K562 (cell line): ENCODE measurements around the gene RHD. TPM values are rescaled to one million over a fixed set of nuclear protein-coding genes. Genes with fewer than 3 reads are reported as not detected.

Experiments
- DIDO1 ChIP-seq: fragments of 450-650 bp; IDR thresholded peaks from 2 replicates; pipeline ENCODE4 v1.6.1; 2016; ENCODE audit warnings: low read depth, missing biosample characterization, missing genetic modification characterization
- E2F6 ChIP-seq, 2 experiments: IDR thresholded peaks; 2 replicates each; pipeline ENCODE4 v1.6.1; 2011; ENCODE audit warnings: borderline replicate concordance in 1 of 2, control low read depth in 1 of 2, low read depth in 1 of 2, low read length in 1 of 2, mild to moderate bottlenecking in 1 of 2, mixed read lengths in 1 of 2, moderate library complexity in 1 of 2; ENCODE audit not compliant: insufficient read depth in 1 of 2, insufficient read length in 1 of 2, poor library complexity in 1 of 2, severe bottlenecking in 1 of 2; ENCODE audit errors: extremely low read depth in 1 of 2
- EZH2 ChIP-seq: IDR thresholded peaks from 2 replicates; pipeline ENCODE4 v1.6.1; 2012; ENCODE audit warnings: low read depth, mild to moderate bottlenecking, inconsistent platforms, low read length, borderline replicate concordance
- FOS ChIP-seq: IDR thresholded peaks from 3 replicates; pipeline ENCODE4 v1.6.1; 2011; ENCODE audit not compliant: insufficient read length; ENCODE audit errors: extremely low read depth
- PCBP2 ChIP-seq: fragments of 200-400 bp; formaldehyde crosslinking; IDR thresholded peaks from 2 replicates; pipeline ENCODE4 v1.6.1; 2018; ENCODE audit warnings: low read length, low read depth, mild to moderate bottlenecking, moderate library complexity; ENCODE audit not compliant: poor library complexity, severe bottlenecking
- POLR2G ChIP-seq: fragments of 200-400 bp; formaldehyde crosslinking; IDR thresholded peaks from 2 replicates; pipeline ENCODE4 v1.6.1; 2017; ENCODE audit warnings: low read depth, mild to moderate bottlenecking, antibody characterized with exemption, low read length, moderate library complexity
- SMARCA4 ChIP-seq: fragments of 450-650 bp; IDR thresholded peaks from 2 replicates; pipeline ENCODE4 v1.6.1; 2016
- STAT5B ChIP-seq: fragments of 250-450 bp; sonication (Bioruptor Pico); IDR thresholded peaks from 2 replicates; pipeline ENCODE4 v1.8.0; 2021; ENCODE audit warnings: mild to moderate bottlenecking, inconsistent platforms
- TBL1XR1 ChIP-seq, 2 experiments: IDR thresholded peaks; 2 replicates each; pipeline ENCODE4 v1.6.1; 2012; ENCODE audit warnings: improper control_type of control experiment in 2 of 2, low read length in 2 of 2, mild to moderate bottlenecking in 1 of 2
- ZNF212 ChIP-seq: fragments of 450-650 bp; formaldehyde crosslinking; IDR thresholded peaks from 2 replicates; pipeline ENCODE4 v1.4.0; 2020; ENCODE audit warnings: mild to moderate bottlenecking
- ZNF445 ChIP-seq: fragments of 250-450 bp; sonication (Bioruptor Pico); IDR thresholded peaks from 2 replicates; pipeline ENCODE4 v1.4.0; 2020; ENCODE audit warnings: low read depth, mild to moderate bottlenecking, moderate library complexity
- ZNF644 ChIP-seq: fragments of 200-800 bp; sonication (Bioruptor generic); IDR thresholded peaks from 2 replicates; pipeline ENCODE4 v1.6.1; 2016; ENCODE audit warnings: low read depth, missing genetic modification characterization, missing compliant biosample characterization
- polyA plus RNA-seq, 8 experiments: library from polyadenylated mRNA; depleted of rRNA in 4 of 8; stranded (reverse) in 5 of 8; unstranded in 3 of 8; fragments of >200 nt; fragmentation: Nextera tagmentation in 2 of 8; fragmentation: Illumina TruSeq in 1 of 8; extraction: Ambion mirVana in 2 of 8; extraction: Trizol in 1 of 8; gene quantifications; 2 replicates each; pipeline versions ENCODE4 v1.2.1 to v1.2.3, GENCODE V29; 2011 to 2014; ENCODE audit warnings: inconsistent platforms in 1 of 8, missing spikeins in 1 of 8
- total RNA-seq, 7 experiments: library from RNA; depleted of rRNA in 6 of 7; stranded (reverse); fragments of >200 nt in 6 of 7; fragmentation: Illumina TruSeq in 2 of 7; extraction: Trizol in 2 of 7; gene quantifications; 2 replicates each; pipeline versions ENCODE4 v1.2.1 to v1.2.3, GENCODE V29; 2011 to 2021; ENCODE audit warnings: low replicate concordance in 1 of 7
- TF ChIP-seq, protein P1 (sequence below): fragments of 450-650 bp; IDR thresholded peaks from 2 replicates; pipeline ENCODE4 v1.6.1; 2014; ENCODE audit warnings: low read depth, mild to moderate bottlenecking, moderate library complexity, borderline replicate concordance

Gene RHD
- total and polyA plus RNA-seq, 9 of the 15 experiments (the other 6 are each of a cell fraction or from before 2014, with no cell fraction given), result 8.8 to 32.4 (median 15.0) TPM

- TF ChIP-seq SMARCA4 (peak; percentile 87), PCBP2 (no peak), FOS (peak; percentile 70), E2F6 (IDR thresholded peaks at IDR 0.05; ENCODE audit: borderline replicate concordance in 1 of 2, extremely low read depth in 1 of 2, insufficient read depth in 1 of 2, insufficient read length in 1 of 2, low read depth in 1 of 2, low read length in 1 of 2, poor library complexity in 1 of 2, severe bottlenecking in 1 of 2) (no peak), ZNF445 (no peak; the same call in 1 of the 2 replicates), EZH2 (no peak), STAT5B (no peak), POLR2G (no peak), ZNF644 (tag) (peak; percentile 10; the same call in 1 of the 2 replicates), DIDO1 (no peak), ZNF212 (CRISPR knock-in tag) (no peak), TBL1XR1 (IDR thresholded peaks at IDR 0.05; ENCODE audit: low read length in 2 of 2) (peak in 1 of 2 experiments; percentile 66; a peak in 2 of 4 replicates)
- TF ChIP-seq, protein P1, sequence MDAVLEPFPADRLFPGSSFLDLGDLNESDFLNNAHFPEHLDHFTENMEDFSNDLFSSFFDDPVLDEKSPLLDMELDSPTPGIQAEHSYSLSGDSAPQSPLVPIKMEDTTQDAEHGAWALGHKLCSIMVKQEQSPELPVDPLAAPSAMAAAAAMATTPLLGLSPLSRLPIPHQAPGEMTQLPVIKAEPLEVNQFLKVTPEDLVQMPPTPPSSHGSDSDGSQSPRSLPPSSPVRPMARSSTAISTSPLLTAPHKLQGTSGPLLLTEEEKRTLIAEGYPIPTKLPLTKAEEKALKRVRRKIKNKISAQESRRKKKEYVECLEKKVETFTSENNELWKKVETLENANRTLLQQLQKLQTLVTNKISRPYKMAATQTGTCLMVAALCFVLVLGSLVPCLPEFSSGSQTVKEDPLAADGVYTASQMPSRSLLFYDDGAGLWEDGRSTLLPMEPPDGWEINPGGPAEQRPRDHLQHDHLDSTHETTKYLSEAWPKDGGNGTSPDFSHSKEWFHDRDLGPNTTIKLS, result no peak
Observed at GRCh38 chr1:25232866-25233784, 39.2 kb upstream of the RHD start (continued).
